SW 1271 (cell line): ENCODE data around the gene TP53I11.

ENCODE experiments used
- DNase-seq, 2 experiments: peaks; one replicate each; lab custom pipeline; 2025; lab: John Stamatoyannopoulos, UW

The TP53I11 gene

DNA sequence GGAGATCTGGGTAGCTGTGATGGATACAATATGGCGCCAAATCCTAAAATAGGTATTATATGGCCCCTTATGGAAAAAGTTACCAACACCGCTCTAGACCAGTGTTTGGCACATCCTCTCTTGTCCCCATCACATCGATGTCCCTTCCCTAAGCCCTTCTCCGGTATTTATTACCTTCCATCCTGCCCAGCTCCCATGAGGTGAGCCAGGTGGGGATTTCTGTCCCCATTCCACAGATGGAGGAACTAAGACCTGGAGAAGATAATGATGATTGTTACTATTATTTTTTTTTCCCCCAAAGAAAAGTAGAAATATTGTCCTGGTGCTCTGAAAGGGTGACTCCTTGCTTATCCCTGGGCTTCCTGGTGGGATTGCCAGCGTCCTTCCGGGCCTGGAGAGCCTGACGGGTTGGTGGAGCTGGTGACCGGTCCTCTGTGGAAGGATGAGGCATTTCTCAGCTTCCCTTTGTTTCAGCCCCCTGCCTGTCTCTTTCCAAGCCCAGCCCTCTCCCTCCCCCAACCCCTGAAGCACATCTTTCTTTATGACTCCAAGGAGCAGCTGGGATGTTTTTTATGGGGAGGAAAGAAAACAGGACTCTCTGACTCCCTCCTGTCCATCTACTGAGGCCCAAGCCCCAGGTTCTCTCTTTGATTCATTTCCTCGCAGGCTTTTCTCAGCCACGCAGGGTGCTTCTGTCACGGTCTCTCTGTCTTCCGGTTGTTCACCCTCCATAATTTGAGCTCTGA lies 65.4 kb downstream of the TP53I11 start:
- DNase-seq: no peak

DNA sequence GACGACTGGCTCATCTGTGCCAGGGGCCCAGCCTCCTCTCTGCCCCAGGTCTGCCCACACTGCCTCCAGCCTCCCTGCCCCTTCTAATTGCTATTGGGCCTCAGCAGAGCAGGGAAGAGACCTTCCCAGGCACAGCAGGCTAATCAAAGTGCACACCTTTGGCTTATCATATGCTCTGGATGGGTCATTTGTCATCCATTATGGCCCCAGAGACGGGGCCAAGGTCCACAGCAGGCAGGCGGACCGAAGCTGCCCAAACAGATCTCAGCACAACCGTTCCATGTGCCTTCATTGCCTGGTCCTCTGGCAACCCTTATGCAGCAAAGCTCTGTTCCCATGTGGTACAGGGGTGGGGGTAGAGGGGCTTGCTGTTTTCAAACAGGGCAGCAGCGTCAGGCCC lies 66.6 kb downstream of the TP53I11 start:
- no peak for DNase-seq

DNA sequence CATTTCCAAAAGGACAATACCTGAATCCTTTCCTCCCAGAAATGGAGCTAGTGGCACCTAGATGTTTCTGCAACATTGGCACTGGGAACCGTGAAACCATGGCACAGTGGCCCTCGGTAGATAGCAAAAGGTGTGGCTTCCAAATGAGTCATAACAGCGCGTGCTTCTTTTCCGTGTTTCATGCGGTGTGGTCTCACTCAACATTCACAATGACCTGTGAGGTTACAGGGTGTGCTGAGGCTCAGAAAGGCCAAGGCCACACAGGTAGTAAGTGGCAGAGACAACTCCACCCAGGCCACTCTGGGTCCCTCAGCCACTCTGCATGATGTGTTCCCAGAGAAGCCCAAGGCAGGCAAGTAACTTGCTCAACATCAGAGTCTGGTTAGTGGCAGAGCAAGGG lies 67.4 kb downstream of the TP53I11 start:
- no peak for DNase-seq
